HK-2 (cell line): ENCODE results near the gene MTSS2.

ENCODE experiments used
- DNase-seq: peaks from one replicate; pipeline ENCODE4 v3.0.0-alpha.2; 2018; ENCODE audit not compliant: unreplicated experiment

The MTSS2 gene

DNA sequence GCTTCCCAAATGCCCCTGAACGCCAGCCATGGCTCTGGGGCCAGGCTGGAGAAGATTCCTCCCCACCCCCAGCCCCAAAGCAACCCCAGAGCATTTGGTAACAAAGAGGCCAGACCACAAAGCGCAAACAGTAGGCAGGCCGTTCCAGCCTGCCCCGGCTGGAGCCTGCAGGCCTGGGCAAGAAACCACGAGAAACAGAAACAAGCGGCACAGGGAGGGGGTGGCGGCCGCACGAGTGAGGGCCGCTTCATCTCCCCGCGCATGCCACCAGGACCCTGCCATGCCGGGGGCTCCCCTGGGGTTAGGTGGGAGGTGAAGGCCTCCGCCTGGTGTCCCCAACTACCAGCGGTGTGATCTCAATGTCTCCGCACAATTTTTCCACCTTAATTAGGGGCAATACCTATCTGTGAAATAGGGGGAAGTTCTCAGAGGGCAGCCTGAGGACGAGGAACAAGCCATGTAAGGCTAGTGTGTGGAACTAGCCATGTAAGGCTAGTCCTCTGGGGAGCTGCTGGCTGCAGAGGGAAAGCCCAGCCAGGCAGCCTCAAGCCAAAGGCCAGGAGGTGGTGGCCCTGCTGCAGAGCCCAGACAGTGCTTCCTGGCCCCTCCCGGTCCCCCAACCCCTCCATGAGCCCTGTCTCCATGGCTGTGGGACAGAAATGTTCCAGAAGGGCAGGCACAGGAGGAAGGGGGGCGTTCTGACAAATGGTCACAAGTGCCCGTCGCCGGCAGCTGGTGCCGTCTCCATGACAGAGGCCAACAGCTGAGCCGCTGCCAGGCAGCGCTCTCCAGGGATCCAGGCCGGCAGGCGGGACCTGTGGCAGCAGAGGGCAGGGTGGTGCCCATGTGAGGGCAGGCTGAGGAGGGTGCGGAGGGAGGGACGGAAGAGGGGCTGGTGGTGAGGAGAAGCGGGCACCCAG lies 14.5 kb upstream of the MTSS2 start:
- DNase-seq = no peak

DNA sequence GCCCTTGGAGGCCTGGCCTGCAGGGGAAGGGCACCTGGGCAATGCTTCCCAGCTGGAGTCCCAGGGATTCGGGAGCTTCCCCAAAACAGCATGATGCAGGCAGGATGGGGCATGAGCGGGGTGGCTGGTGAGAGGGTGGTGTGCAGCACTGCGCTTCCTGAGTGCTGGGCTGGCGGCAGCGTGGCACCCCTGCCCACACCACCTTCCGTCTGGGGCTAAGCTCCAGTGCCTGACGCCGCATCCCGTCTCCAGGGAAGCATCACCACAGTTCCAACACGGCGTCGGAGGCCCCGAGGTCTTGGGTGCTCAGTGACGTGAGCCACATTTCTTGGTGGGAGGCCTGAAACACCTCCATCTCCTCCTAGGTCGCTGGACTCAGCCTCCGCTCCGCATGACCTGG lies 13.8 kb upstream of the MTSS2 start:
- DNase-seq = no peak

DNA sequence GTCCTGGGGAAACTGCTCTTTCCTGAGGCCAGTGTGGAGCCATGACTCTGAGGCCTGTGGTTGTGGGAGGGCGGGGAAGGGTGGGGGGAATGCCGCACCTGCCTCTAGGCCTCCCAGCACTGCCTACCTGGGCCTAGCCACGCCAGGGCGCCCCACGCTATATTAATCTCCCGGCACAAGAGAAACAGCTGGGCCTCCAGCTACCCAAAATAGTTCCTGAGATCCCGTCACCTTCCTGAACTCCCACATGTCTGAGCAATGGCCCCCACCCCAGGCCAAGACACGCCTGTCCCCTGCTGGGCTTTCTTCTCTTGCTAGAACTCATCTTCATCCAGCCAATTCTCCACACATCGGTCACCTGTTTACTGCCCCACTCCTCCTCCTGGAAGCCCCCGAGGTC lies 13.0 kb upstream of the MTSS2 start:
- DNase-seq = no peak

DNA sequence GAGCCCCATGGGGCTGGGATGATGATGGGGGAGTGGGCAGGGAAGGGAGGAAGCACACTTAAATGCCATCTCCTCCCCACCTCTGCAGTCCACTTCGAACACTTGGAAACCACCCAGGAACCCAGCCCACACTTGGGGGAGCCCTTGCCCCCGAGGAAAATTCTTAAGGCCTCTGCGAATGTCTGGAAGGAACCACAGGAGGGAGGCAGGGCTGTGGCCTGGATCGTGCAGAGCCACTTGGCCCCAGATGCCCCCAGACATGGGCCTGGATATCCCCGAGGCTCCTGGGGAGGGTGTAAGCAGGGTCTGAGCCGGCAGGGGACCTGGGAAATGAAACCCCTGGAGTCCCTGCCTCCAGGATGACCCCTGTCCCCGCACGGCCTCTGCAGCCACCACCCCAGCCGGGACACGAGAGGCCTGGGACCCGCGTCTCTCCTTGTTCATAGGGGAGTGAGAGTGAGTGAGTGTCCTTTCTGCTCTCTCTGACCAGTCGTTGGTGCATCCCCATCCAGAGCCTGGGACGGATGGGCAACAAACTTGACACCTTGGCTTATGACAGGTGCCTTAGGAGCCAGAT lies 11.8 kb upstream of the MTSS2 start:
- no peak for DNase-seq

- no peak for DNase-seq
These were observed 11.2 kb upstream of the MTSS2 start for GRCh38 chr16:70696952-70697593.

GRCh38 chr16:70696355-70696754 lies 10.5 kb upstream of the MTSS2 start:
- DNase-seq = no peak

DNA sequence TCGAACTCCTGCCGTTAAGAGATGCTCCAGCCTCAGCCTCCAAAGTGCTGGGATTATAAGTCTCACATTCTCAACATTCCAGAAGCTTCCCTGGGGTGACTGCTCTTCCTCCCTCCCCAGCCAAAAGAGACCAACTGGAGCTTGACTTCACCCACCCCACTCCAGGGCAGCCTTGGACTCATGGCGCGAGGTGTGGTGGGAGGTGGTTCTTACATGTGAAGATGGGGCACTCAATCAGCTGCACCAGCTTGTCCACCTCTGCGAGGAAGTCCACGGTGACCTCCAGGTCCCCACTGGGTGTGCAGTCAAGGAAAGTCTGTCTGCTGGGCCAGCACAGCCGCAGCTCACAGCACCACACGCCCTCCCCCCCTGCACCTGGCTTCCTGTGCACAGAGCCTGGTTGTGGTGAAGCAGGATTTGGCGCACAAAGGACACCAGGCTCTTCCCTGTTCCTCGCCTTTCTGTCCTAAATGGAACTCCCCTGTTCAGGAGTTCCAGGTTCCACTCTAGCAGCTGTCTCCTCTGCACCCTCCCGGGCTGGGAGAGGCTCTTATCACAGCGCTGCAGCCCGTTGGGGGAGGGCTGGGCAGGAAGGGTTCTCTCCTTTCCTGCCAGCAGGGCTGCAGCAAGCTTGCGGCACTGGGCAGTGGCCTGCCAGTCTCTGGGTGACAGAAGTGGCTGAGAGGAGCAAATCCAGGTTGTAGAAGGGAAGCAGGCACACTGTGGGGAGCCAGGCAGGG lies 9.6 kb upstream of the MTSS2 start:
- peak; percentile 52 for DNase-seq

GRCh38 chr16:70694868-70695218 lies 9.0 kb upstream of the MTSS2 start:
- no peak for DNase-seq

DNA sequence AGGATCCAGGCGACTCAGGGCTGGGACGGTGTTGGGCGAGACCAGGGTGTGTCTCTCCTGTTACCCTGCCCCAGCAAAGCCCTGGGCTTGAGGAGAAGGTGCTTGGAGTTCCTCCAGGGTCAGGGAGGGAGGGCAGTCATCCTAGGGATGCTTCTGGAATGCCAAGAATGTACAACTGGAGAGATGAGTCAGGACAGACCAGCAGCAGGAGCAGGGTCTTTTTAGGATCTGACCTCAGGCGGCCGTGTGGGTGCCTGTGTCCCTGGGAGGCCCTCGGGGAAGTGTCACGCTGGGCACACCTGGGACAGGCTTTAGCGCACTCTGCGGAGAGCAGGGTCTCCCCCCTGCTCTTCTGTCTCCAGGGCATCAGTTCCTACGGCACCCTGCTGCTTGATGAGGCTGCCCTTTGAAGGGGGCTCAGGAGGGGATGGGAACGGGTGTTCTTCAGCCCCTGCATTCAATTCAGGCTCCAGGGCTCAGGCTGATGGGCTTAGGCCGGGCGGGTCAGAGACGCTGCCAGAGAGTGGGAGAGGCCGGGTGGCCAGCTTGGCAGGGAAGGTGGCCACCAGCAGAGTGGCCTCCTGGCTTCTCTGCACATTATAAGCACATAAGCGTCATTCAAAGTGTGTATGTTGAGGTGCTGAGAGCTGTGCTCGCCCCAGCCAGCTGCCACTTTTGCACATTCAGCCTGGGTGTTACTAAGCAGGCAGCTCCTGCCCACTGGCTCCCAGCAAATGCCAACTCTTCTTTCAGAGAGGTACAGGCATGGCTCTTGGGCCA lies 8.4 kb upstream of the MTSS2 start:
- DNase-seq = peak; percentile 83

DNA sequence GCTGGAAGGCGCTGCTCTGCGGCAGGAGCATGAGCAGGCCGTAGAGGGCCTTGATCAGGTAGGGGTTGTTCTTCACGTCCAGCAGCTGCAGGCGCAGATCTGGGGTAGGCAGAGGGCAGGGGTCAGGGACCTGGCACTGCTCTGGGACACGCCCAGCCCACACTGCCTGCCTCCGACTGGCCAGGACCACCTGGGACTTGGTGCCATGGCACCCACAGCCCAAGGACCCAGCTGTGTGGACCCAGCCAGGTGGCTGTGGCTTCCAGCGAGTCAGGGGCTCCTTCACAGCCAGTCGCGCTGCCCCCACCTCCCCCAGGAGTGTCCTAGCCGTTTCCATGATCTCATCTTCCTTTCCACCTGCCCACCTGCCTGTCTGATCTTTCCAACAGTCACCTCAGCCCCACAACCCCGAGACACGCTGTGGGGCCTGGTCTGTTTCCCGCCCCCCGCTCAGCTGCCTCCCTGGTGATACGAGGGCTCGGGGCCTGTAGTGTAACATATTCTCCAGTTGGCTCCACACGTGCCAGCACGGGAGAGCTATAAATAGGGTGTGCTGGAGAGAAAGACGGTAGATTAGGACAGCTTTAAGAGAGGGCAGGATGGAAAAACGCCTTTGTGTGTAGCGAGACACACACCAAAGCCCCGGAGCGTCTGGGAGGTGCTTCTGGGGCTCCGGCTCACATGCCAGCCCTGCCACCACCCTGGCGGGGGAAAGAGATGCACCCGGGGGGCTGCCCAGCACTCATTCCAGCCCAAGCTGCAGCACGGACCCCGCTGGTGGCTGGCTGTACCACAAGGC lies 7.2 kb upstream of the MTSS2 start:
- DNase-seq = no peak

- DNase-seq = no peak
These were observed 6.4 kb upstream of the MTSS2 start for GRCh38 chr16:70692130-70692872.

GRCh38 chr16:70691223-70692129 lies 5.6 kb upstream of the MTSS2 start:
- DNase-seq = no peak

DNA sequence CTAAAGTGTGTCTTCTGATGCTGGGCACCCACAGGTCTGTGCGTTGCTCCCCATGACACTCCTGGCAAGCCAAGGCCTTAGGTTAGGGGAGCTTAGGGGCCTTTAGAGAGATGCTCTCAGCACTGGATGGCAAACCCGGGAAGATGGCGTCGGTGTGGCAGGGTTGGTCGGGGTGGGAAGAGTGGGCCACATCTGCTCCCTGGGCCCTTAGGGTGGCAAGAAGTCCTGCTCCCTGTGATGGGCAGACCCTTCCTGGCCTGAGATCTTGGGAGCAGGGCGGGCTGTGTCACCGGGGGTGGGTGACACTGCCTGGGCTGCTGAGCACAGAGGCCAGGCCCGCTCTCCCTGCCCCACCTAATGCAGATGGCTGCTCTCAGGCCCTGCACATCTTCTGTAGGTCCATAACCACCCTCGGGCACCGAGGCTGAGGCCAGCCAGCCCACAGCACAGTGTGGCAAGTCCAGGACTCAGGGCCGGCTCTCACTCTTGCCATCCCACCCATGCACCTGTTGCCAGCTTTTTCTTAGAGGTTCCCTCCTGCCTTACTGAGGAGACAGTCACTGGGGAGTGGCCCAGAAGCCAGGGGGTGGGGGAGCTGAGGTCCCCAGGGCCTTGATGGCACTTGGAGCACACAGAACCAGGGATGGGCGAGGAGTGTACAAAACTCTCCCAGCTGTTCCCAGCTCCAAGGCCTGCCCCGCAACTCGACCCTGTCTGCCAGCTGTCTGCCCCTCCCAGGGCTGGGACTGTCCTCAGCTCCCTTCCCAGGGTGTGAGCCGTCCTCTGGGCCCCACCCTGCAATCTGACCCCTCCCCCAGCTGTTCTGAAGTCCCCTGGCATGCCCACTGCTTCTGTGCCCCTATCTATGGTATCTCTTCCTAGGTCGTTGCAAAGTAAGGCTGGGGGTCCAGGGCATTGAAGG lies 4.4 kb upstream of the MTSS2 start:
- DNase-seq = no peak

DNA sequence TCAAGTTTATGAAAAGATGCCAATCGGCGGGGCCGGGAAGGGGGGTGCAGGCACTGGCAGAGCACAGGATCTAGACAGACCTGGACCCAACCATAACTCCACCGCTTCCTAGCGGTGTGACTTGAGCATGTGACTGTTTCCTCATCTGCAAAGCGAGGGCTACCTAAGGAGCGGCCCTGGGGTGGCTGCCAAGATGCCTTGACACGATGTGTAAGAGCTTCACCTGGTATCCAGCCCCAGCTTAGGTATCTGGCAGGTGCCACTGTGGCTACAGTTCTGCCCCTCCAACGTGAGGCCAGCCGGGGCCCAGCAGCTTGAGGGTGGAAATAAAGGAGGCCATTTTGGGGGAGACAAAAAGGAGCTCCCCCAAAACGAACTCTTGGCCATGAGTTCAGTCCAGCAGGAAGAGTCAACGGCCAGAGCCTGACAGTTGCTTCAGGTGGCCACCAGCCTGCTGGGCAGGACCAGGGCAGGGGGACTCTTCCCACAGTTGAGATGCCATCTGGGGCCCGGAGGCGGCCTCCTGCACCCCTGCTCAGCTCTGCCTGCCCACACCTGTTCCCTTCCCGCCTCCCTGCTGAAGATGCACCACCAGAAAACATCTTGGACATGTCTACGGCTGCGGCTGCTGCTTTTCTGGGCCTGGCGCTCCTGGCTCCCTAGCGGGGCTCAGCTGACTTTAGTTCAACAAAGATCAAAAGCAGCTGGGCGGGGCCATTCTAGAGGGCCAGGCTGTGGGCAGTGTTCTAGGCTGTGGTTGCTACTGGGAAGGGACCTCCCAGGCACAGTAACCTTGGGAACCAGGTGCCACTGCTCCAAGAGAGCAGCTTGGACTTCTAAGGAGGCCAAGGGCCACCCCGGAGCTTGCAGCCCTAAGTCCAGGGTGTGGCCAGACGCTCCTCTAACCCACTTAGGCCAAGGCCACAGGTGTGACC lies 3.4 kb upstream of the MTSS2 start:
- no peak for DNase-seq

DNA sequence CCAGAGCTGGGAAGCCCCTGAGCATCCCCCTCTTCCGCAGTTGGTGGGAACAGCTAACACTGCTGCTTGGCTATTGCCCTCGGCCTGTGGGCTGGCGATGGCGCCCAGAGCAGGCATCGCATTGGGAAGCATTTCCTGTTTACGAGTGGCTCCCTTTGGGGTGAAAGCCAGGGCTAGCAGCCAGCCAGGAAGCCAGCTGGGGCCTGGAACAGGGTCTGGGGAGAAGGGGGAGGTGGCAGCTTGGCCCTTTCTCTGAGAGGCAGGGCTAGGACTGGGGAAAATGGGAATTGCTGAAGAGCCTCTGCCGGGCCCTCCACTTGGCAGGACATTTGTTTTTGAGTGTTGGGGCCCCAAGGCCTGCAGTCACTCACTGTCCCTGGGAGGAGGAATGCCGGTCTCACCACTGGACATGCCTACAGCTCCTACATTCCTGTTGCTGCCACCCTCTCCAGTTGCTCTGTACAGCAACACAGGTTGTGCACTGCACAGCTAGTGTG lies 2.4 kb upstream of the MTSS2 start:
- DNase-seq = no peak

- no peak for DNase-seq
These were observed 1.9 kb upstream of the MTSS2 start for GRCh38 chr16:70687671-70688245.
